Epithelial cell of prostate (primary cell): Measurements from ENCODE around the gene SLCO2B1.

ENCODE experiments used
- DNase-seq: peaks from one replicate; pipeline ENCODE4 v3.0.0-alpha.2; 2011; ENCODE audit warnings: low read depth, low spot score
- H3K27ac ChIP-seq: fragments of 450-650 bp; 2 replicates; pipeline ENCODE4 v1.5.1; 2017; ENCODE audit warnings: mild to moderate bottlenecking

Gene SLCO2B1

DNA sequence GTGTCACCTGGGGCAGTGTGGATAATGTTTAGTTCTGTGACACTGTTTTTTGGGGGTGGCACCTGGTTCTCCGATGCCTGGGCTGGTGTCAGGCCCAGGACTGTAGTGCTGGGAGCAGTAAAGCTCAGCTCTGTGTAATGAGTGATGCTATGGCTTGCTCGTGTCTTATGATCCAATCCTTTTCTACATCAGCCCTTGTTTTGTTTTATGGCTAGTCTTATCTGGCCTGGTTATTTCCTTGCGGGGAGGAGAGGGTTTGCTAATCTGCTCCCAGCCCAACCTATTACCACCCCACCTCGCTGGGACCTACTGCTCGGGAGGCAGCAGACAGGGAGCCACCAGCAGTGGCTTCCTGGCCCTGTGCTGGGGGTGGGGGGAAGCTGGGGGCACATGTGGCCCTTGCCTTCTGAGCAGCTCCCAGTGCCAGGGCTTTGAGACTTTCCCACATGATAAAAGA is 54.7 kb downstream of the SLCO2B1 start:
- DNase-seq, result no peak
- no peak overlapping the region for H3K27ac ChIP-seq

DNA sequence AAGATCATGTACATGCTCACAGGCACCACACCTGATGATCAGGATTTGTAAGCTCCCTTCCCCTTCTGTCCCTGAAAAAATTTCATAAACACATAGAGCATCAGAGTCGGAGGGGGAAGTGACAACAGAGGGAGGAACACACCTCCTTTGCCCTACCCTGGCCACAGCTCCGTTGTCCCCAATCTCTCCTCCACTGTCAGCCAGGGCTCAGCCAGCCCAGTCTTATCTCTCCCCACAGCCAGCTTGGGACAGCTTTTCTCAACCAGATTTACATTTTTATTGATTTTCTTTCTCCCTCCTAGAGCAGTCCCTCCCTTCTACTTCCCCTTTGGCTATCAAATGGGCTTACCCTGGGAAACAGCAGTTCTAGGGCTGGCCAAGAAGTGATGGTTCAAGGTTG is 57.5 kb downstream of the SLCO2B1 start:
- DNase-seq, result no peak
- no peak overlapping the region for H3K27ac ChIP-seq

DNA sequence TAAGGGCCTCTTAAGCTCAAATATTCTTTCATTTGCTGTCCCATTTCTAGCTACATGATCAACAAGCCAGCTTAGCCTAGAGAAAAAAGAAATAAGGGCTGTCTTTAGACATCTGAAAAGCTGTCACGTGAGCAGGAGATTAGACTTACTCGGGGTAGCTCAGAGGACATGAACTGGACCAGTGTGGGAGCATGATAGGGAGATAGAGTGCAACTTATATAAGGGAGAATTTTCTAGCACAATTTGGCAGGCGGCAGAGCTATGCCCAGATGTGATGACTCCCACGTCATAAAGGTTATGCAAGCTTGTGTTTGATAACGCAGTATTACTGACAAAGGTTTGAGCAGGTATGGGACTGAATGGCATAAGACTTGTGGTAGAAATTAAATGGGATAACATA is 61.5 kb downstream of the SLCO2B1 start:
- DNase-seq, result no peak
- H3K27ac ChIP-seq, result no peak overlapping the region

DNA sequence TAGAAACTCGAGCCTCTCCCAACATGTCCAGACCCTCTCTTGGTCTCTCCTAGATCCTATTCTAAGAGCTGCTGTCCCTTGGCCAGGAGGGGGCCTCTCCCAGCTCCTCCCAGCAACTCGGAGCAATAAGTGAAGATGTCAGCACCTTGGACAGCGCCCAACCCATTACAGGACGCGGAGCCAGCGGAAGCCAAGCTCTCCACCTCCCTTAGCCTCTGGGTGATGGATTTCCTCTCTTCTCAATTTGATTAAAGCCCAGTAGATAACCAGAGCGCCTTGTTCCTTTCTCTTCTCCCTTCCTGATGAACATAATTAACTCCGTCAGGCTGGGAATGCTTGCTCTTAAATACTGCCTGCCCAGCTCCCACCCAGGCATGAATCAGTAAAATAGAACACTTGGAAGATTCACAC is 63.5 kb downstream of the SLCO2B1 start:
- DNase-seq, result no peak

DNA sequence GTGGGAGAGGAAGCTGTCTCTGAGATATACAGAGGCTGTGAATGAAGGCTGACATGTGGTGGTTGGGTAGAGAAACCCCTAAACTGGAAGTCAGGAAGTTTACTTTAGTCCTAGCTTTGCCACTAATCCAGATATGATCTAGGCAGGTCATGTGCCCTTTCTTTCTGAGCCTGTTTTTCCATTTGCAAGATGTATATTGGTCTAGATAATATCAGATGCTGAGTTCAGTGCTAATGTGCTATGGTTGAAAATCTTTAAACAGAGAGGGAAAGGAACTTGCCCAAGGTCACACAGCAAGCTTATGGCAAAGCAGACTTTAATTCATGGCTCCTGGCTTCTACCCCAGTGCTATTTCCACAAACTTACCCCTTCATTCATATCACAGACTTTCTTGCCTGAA is 63.9 kb downstream of the SLCO2B1 start:
- H3K27ac ChIP-seq, result no peak overlapping the region
- no peak for DNase-seq

More for the DNA sequence above, 63.5 kb downstream of the SLCO2B1 start:
- no peak overlapping the region for H3K27ac ChIP-seq

- H3K27ac ChIP-seq, result no peak overlapping the region
- no peak for DNase-seq
Measured at GRCh38 chr11:75219869-75220268, 69.0 kb downstream of the SLCO2B1 start.

GRCh38 chr11:75223954-75224643 is 73.2 kb downstream of the SLCO2B1 start:
- no peak for DNase-seq
- no peak overlapping the region for H3K27ac ChIP-seq

DNA sequence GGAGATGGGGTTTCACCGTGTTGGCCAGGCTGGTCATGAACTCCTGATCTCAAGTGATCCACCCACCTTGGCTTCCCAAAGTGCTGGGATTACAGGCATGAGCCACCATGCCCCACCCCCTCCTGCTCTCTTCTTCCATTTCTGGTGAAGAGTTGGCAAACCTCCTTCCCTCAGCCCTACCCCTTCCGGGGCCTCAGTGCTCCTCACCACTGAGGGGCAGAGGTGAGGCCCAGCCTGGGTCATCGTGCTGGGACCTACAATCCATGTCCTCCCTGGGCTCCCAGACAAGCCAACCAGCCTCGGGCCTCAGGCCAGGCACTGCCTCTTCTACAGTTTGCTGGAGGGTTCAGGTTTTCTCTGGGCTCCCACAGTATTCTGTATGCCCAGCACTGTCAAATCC is 74.9 kb downstream of the SLCO2B1 start:
- H3K27ac ChIP-seq, result no peak overlapping the region

GRCh38 chr11:75229466-75229865 is 78.6 kb downstream of the SLCO2B1 start:
- DNase-seq, result no peak
- H3K27ac ChIP-seq, result no peak overlapping the region

More for the DNA sequence above, 74.9 kb downstream of the SLCO2B1 start:
- no peak for DNase-seq

DNA sequence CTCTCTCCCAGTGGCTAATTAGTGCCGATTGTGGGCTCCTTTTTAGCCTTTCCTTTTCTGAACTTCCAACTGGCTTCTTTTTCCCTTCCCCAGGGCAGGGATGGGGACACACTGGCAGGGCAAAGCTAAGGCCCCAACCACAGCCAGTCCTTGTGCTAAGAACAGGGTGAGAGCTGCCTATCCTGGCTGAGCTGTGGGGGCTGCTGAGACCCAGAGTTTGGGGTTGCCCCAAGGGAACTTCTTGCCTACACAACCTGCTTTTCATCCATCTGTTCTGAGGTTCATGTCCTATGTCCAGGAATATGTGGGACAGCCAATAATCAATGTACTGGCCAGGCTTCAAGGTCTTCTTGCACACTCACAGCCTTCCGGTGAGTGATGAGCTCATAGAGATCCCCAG is 79.7 kb downstream of the SLCO2B1 start:
- DNase-seq, result no peak
- H3K27ac ChIP-seq, result no peak overlapping the region

- DNase-seq, result no peak
- no peak overlapping the region for H3K27ac ChIP-seq
Measured at GRCh38 chr11:75233754-75234172, 82.9 kb downstream of the SLCO2B1 start.

DNA sequence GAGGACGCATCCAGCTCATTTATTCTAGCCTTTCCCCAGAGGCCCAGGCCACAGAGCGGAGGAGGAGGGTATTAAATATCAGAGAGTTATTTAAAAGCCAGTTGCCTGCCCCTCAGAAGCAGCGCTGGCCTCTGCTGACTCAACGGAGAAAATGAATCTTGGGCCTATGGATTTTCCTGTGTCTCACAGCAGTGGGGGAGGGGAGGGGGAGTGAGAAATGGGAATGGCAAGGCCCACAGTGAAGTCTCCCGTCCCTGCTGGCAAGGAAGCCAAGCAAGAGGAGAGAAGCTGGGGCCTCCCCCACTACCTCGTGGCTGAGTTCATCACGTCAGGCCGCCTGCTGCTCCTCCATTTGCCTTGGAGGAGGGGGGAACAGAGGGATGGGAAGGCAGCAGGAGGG is 85.2 kb downstream of the SLCO2B1 start:
- no peak for DNase-seq
- H3K27ac ChIP-seq, result no peak overlapping the region

DNA sequence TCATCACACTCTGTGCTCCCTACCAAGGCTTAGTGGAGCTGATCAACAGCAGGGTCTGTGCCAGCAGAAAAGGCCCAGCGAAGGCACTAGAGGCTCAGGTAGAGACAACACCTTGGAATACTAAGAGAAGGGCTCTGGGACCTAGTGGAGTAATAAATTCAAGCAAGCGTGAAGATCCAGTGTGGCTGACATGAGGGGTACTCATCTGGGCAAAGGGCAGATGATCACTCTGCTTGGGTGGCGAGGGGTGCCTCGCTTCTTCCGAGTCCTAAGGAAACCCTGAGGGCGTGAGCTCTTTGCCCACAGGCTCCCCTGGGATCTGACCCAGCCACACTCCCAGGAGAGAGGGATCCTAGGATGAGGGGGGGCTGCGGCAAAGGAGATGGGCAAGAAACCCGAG is 86.1 kb downstream of the SLCO2B1 start:
- no peak overlapping the region for H3K27ac ChIP-seq
- DNase-seq, result no peak

- no peak for DNase-seq
- no peak overlapping the region for H3K27ac ChIP-seq
Measured at GRCh38 chr11:75238595-75239440, 87.9 kb downstream of the SLCO2B1 start.

GRCh38 chr11:75239531-75240290 is 88.8 kb downstream of the SLCO2B1 start:
- DNase-seq, result no peak
- H3K27ac ChIP-seq, result no peak overlapping the region

GRCh38 chr11:75240311-75241035 is 89.6 kb downstream of the SLCO2B1 start, which contains the start of gene TPBGL:
TPBGL (plus strand) TSS chr11:75240774; CDS start chr11:75241050, 276 bp downstream.
- DNase-seq, result no peak
- no peak within 1 kb of the TSS for H3K27ac ChIP-seq

DNA sequence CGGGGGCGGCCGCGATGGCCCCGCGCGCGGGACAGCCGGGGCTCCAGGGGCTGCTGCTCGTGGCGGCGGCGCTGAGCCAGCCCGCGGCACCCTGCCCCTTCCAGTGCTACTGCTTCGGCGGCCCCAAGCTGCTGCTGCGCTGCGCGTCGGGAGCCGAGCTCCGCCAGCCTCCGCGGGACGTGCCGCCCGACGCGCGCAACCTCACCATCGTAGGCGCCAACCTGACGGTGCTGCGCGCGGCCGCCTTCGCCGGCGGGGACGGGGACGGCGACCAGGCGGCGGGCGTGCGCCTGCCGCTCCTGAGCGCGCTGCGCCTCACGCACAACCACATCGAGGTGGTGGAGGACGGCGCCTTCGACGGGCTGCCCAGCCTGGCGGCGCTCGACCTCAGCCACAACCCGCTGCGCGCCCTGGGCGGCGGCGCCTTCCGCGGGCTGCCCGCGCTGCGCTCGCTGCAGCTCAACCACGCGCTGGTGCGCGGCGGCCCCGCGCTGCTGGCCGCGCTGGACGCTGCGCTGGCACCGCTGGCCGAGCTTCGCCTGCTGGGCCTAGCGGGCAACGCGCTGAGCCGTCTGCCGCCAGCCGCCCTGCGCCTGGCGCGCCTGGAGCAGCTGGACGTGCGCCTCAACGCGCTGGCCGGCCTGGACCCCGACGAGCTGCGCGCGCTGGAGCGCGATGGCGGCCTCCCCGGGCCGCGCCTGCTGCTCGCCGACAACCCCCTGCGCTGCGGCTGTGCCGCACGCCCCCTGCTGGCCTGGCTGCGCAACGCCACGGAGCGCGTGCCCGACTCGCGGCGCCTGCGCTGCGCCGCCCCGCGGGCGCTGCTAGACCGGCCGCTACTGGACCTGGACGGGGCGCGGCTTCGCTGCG is 90.4 kb downstream of the SLCO2B1 start:
- peak; percentile 34 for DNase-seq
- no peak overlapping the region for H3K27ac ChIP-seq

DNA sequence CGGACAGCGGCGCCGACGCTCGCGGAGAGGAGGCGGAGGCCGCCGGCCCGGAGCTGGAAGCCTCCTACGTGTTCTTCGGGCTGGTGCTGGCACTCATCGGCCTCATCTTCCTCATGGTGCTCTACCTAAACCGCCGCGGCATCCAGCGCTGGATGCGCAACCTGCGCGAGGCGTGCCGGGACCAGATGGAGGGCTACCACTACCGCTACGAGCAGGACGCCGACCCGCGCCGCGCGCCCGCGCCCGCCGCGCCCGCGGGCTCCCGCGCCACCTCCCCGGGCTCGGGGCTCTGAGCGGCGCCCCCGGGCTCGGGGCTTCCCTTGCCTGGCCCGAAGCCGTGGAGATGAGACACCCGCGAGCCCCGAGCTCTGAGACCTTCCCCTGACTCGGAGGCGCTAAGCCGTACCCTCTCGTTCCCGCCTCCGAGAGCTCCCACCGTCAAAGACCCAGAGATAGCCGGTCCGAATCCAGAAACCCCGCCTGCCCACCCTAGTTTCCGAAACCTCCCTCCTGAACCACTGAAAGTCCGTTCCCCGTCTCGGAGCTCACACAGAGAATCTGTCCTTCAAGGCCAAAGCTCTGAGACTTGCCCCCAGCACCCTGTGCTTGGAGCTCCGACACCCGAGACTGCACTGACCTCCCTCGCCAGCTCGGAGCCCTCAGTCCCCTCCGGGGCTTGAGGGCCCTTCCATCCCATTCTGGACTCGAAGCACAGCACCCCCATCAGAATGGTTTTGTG is 91.2 kb downstream of the SLCO2B1 start:
- DNase-seq, result no peak
- H3K27ac ChIP-seq, result no peak overlapping the region
